Panc1 (cell line): ENCODE measurements around the gene CRYBA1. TPM values are rescaled to one million over a fixed set of nuclear protein-coding genes. Genes with fewer than 3 reads are reported as not detected.

Source experiments
- ATAC-seq: fragments of 200-7000 bp; cut with Tn5 transposase; 2 replicates; pipeline ENCODE4 v1.9.1; 2020; ENCODE audit warnings: mild to moderate bottlenecking, moderate library complexity
- BruUV-seq: library from RNA; stranded (reverse); fragments of 400-500 nt; replicated peaks from 2 replicates; lab custom pipeline; 2021; lab: Mats Ljungman, UMichigan
- CTCF ChIA-PET: fragments of 300-600 bp; sonication (Branson Sonifier 250); formaldehyde crosslinking; loops from one replicate; lab custom pipeline; 2022; ENCODE audit warnings: antibody characterized with exemption; lab: Charles Lee
- POLR2A ChIA-PET: fragments of 300-600 bp; sonication (Branson Sonifier 250); formaldehyde crosslinking; loops from one replicate; lab custom pipeline; 2022; ENCODE audit warnings: antibody characterized with exemption; lab: Charles Lee
- DNase-seq: peaks from one replicate; pipeline ENCODE4 v3.0.0-alpha.2; 2010; ENCODE audit warnings: low read depth, low spot score
- H3K27ac ChIP-seq: 2 replicates; pipeline ENCODE4 v1.5.1; 2011; ENCODE audit warnings: mild to moderate bottlenecking, low read length, inconsistent platforms
- H3K27me3 ChIP-seq: fragments of 200-500 bp; sonication (Bioruptor generic); 2 replicates; pipeline ENCODE4 v1.6.0; 2014; ENCODE audit warnings: low read length, inconsistent platforms; ENCODE audit not compliant: control insufficient read depth, insufficient read depth
- H3K36me3 ChIP-seq: fragments of 200-500 bp; sonication (Bioruptor generic); 2 replicates; pipeline ENCODE4 v1.5.1; 2014; ENCODE audit warnings: inconsistent platforms, mild to moderate bottlenecking, low read length, moderate library complexity; ENCODE audit not compliant: control insufficient read depth, insufficient read depth
- H3K4me1 ChIP-seq: 2 replicates; pipeline ENCODE4 v1.5.1; 2011; ENCODE audit warnings: inconsistent platforms, mild to moderate bottlenecking, low read length, moderate library complexity; ENCODE audit not compliant: control insufficient read depth, insufficient read depth
- H3K4me3 ChIP-seq, 2 experiments: 2 replicates each; pipeline ENCODE4 v1.5.1; 2011 to 2012; ENCODE audit warnings: low read depth in 2 of 2, low read length in 2 of 2, mild to moderate bottlenecking in 2 of 2, inconsistent platforms in 1 of 2, moderate library complexity in 1 of 2
- H3K9me3 ChIP-seq: fragments of 200-500 bp; sonication (Bioruptor generic); 2 replicates; pipeline ENCODE4 v1.5.1; 2014; ENCODE audit warnings: low read depth, mild to moderate bottlenecking, inconsistent platforms, low read length, moderate library complexity; ENCODE audit not compliant: control insufficient read depth, insufficient read depth
- POLR2AphosphoS5 ChIP-seq: IDR thresholded peaks from 2 replicates; pipeline ENCODE4 v1.6.1; 2012; ENCODE audit warnings: mild to moderate bottlenecking, low read depth, low read length, moderate library complexity
- SIN3A ChIP-seq: IDR thresholded peaks from 2 replicates; pipeline ENCODE4 v1.6.1; 2012; ENCODE audit warnings: low read depth, mild to moderate bottlenecking, low read length, moderate library complexity, borderline replicate concordance; ENCODE audit not compliant: insufficient read depth
- TCF7L2 ChIP-seq: IDR thresholded peaks from 2 replicates; pipeline ENCODE4 v1.6.1; 2011; ENCODE audit warnings: mild to moderate bottlenecking, low read depth, low read length, inconsistent platforms
- in situ Hi-C: cut with HindIII; loops from 2 replicates; pipeline ENCODE4 v1.10.0; 2016; ENCODE audit warnings: low sequenced_read_pairs, low pct_unique_long_range_greater_than_20kb
- intact Hi-C: fragments of 100-400 bp; cut with micrococcal nuclease; formaldehyde crosslinking; loops from one replicate; pipeline ENCODE4 v1.10.0; 2022; ENCODE audit not compliant: unreplicated experiment
- total RNA-seq: library from RNA; stranded (reverse); gene quantifications from one replicate; pipeline ENCODE4 v1.2.1, GENCODE V29; 2021; ENCODE audit not compliant: unreplicated experiment
- TF ChIP-seq, protein P1 (sequence below): fragments of 450-650 bp; IDR thresholded peaks from 2 replicates; pipeline ENCODE4 v1.5.1; 2017; ENCODE audit warnings: mild to moderate bottlenecking
- TF ChIP-seq, protein P2 (sequence below), 2 experiments: IDR thresholded peaks; 2 replicates each; pipeline ENCODE4 v1.6.1; 2011 to 2012; ENCODE audit warnings: low read depth in 2 of 2, control low read depth in 1 of 2, low read length in 1 of 2, mild to moderate bottlenecking in 1 of 2, moderate library complexity in 1 of 2; ENCODE audit not compliant: insufficient read depth in 1 of 2

Gene CRYBA1
- total RNA-seq, 1 experiment from 2014 or later: not detected

DNA sequence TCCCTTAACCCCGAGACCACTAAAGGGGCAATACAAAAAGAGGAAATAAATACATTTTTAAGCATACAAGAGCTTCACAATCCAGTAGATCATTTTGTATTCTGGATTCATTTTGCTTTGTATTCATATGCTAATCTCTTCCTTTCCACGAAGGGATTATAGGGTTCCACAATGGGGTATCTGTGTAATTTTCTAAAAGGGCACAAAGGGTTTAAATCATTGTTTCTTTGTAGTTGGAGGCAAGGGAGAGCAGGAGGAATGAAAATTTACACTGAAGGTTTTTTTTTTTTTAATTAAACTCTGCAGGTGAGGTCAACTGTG lies 47.9 kb downstream of the CRYBA1 start:
- in situ Hi-C loops: no loop called here
- BruUV-seq: TSS peak; percentile 98

DNA sequence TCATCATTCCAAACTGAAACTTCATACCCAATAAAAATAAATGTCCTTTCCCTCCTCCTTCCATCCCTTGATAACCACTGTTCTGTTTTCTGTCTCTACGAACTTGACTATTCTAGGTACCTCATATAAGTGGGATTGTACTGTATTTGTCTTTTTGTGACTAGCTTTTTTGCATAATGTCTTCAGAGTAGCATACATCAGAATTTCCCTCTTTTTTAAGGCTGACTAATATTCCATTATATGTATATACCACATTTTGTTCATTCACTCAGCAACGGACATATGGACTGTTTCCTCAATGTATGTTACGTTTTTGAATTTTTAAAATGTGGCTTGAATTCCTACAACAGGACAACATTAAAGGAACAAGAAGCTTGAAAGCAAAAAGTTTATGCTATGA lies 48.8 kb downstream of the CRYBA1 start:
- POLR2A ChIA-PET: no interaction called here
- CTCF ChIA-PET: no interaction called here
- peaks cover 13% of the 10 kb centered on the region; the same call in 1 of the 2 replicates for H3K4me1 ChIP-seq
- in situ Hi-C loops: no loop called here
- H3K27me3 ChIP-seq: no peaks in the 10 kb centered on the region
- no peak for ATAC-seq
- TF ChIP-seq, protein P1, sequence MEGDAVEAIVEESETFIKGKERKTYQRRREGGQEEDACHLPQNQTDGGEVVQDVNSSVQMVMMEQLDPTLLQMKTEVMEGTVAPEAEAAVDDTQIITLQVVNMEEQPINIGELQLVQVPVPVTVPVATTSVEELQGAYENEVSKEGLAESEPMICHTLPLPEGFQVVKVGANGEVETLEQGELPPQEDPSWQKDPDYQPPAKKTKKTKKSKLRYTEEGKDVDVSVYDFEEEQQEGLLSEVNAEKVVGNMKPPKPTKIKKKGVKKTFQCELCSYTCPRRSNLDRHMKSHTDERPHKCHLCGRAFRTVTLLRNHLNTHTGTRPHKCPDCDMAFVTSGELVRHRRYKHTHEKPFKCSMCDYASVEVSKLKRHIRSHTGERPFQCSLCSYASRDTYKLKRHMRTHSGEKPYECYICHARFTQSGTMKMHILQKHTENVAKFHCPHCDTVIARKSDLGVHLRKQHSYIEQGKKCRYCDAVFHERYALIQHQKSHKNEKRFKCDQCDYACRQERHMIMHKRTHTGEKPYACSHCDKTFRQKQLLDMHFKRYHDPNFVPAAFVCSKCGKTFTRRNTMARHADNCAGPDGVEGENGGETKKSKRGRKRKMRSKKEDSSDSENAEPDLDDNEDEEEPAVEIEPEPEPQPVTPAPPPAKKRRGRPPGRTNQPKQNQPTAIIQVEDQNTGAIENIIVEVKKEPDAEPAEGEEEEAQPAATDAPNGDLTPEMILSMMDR: no peak
- TF ChIP-seq SIN3A (no peak), POLR2AphosphoS5 (no peak), TCF7L2 (no peak)
- TF ChIP-seq, protein P2, sequence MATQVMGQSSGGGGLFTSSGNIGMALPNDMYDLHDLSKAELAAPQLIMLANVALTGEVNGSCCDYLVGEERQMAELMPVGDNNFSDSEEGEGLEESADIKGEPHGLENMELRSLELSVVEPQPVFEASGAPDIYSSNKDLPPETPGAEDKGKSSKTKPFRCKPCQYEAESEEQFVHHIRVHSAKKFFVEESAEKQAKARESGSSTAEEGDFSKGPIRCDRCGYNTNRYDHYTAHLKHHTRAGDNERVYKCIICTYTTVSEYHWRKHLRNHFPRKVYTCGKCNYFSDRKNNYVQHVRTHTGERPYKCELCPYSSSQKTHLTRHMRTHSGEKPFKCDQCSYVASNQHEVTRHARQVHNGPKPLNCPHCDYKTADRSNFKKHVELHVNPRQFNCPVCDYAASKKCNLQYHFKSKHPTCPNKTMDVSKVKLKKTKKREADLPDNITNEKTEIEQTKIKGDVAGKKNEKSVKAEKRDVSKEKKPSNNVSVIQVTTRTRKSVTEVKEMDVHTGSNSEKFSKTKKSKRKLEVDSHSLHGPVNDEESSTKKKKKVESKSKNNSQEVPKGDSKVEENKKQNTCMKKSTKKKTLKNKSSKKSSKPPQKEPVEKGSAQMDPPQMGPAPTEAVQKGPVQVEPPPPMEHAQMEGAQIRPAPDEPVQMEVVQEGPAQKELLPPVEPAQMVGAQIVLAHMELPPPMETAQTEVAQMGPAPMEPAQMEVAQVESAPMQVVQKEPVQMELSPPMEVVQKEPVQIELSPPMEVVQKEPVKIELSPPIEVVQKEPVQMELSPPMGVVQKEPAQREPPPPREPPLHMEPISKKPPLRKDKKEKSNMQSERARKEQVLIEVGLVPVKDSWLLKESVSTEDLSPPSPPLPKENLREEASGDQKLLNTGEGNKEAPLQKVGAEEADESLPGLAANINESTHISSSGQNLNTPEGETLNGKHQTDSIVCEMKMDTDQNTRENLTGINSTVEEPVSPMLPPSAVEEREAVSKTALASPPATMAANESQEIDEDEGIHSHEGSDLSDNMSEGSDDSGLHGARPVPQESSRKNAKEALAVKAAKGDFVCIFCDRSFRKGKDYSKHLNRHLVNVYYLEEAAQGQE (IDR thresholded peaks at IDR 0.05; ENCODE audit: insufficient read depth in 1 of 2, low read depth in 2 of 2, low read length in 1 of 2): no peak
- no TSS peak for BruUV-seq
- no peak overlapping the region for H3K4me3 ChIP-seq
- H3K27ac ChIP-seq: no peak overlapping the region
- DNase-seq: no peak
- intact Hi-C loops: no loop called here
- H3K9me3 ChIP-seq: no peaks in the 10 kb centered on the region
- H3K36me3 ChIP-seq: peaks cover 7% of the 10 kb centered on the region; the same call in 1 of the 2 replicates

More for the DNA sequence above, 47.9 kb downstream of the CRYBA1 start:
- Histone ChIP-seq H3K27me3 (no peaks in the 10 kb centered on the region), H3K36me3 (peaks cover 9% of the 10 kb centered on the region), H3K27ac (peak overlapping the region; percentile 97), H3K9me3 (no peaks in the 10 kb centered on the region), H3K4me3 (peak overlapping the region; percentile 78 to 85), H3K4me1 (peaks cover 21% of the 10 kb centered on the region; the same call in 1 of the 2 replicates)
- POLR2A ChIA-PET: interaction anchor here (0.6 to 1.4 kb wide), 7 partner anchors 8 to 568 kb away, joined by 3 to 7 read pairs (median 3); no protein-coding TSS in a partner anchor
- TF ChIP-seq POLR2AphosphoS5: no peak
- CTCF ChIA-PET: no interaction called here
- DNase-seq (no peak), ATAC-seq (no peak)
- intact Hi-C loops: loop anchor here (5.0 kb wide), 1 partner anchor 98 kb away; the partner anchor contains the start of gene TAOK1

DNA sequence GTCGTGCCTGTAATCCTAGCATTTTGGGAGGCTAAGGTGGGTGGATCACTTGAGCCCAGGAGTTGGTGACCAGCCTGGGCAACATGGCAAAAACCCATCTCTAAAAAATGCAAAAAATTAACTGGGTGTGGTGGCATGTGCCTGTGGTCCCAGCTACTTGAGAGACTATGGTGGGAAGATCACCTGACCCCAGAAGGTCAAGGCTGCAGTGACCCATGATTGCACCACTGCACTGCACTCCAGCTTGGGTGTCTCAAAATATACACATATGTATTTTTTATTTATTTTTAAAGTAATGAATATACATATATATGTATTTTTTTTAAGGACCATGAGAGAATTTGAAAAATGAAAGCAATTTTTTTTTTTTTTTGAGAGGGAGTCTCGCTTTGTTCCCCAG lies 52.4 kb downstream of the CRYBA1 start:
- Histone ChIP-seq H3K36me3 (no peaks in the 10 kb centered on the region), H3K4me1 (peaks cover 6% of the 10 kb centered on the region; the same call in 1 of the 2 replicates), H3K9me3 (no peaks in the 10 kb centered on the region), H3K27ac (no peak overlapping the region), H3K4me3 (no peak overlapping the region), H3K27me3 (no peaks in the 10 kb centered on the region)
- POLR2A ChIA-PET: no interaction called here
- ATAC-seq (no peak), DNase-seq (no peak)
- BruUV-seq: no TSS peak
- intact Hi-C loops: no loop called here
- CTCF ChIA-PET: no interaction called here
- in situ Hi-C loops: no loop called here
- TF ChIP-seq, protein P2 (IDR thresholded peaks at IDR 0.05; ENCODE audit: insufficient read depth in 1 of 2, low read depth in 2 of 2, low read length in 1 of 2): no peak
- TF ChIP-seq SIN3A: no peak
- TF ChIP-seq, protein P1: no peak
- no peak for TF ChIP-seq TCF7L2
